Mesodermal cell (in vitro differentiated cells): ENCODE results near the gene FECH.

Experiments
- H3K27ac ChIP-seq: 2 replicates; pipeline ENCODE4 v1.7.0; 2013; ENCODE audit warnings: mild to moderate bottlenecking, low read depth, low read length, moderate library complexity; ENCODE audit not compliant: severe bottlenecking
- H3K36me3 ChIP-seq: 2 replicates; pipeline ENCODE4 v1.7.1; 2013; ENCODE audit warnings: mild to moderate bottlenecking, low read length, moderate library complexity; ENCODE audit not compliant: control insufficient read depth, insufficient read depth
- H3K4me1 ChIP-seq: one replicate; pipeline ENCODE4 v1.7.1; 2013; ENCODE audit warnings: mild to moderate bottlenecking, low read length; ENCODE audit not compliant: insufficient read depth, control insufficient read depth, poor library complexity, severe bottlenecking
- H3K4me3 ChIP-seq: 2 replicates; pipeline ENCODE4 v1.7.0; 2013; ENCODE audit warnings: low read length, control low read depth, mild to moderate bottlenecking; ENCODE audit not compliant: insufficient read depth, poor library complexity, severe bottlenecking; ENCODE audit errors: extremely low read depth
- H3K9me3 ChIP-seq: 2 replicates; pipeline ENCODE4 v1.7.1; 2013; ENCODE audit warnings: mild to moderate bottlenecking, low read length, moderate library complexity; ENCODE audit not compliant: control insufficient read depth
- WGBS, 2 experiments: methylation state at CpG; one replicate each; pipeline ENCODE4 v1.1.5; 2013; ENCODE audit warnings: missing lambda C conversion rate in 2 of 2; ENCODE audit not compliant: insufficient coverage in 2 of 2; 5-methylcytosine and 5-hydroxymethylcytosine counted together

Gene FECH

GRCh38 chr18:57498682-57499256, 87.7 kb downstream of the FECH start:
- H3K27ac ChIP-seq, result no peak overlapping the region
- no peaks in the 10 kb centered on the region for H3K9me3 ChIP-seq
- no peaks in the 10 kb centered on the region for H3K36me3 ChIP-seq
- WGBS, 2 experiments, result 91 to 92% methylated on average over 3 to 4 of the region's 5 CpGs
- H3K4me3 ChIP-seq, result no peak overlapping the region
- H3K4me1 ChIP-seq, result no peaks in the 10 kb centered on the region
